ENCODE data around the gene MOGAT2.

- TF ChIP-seq, protein P1, sequence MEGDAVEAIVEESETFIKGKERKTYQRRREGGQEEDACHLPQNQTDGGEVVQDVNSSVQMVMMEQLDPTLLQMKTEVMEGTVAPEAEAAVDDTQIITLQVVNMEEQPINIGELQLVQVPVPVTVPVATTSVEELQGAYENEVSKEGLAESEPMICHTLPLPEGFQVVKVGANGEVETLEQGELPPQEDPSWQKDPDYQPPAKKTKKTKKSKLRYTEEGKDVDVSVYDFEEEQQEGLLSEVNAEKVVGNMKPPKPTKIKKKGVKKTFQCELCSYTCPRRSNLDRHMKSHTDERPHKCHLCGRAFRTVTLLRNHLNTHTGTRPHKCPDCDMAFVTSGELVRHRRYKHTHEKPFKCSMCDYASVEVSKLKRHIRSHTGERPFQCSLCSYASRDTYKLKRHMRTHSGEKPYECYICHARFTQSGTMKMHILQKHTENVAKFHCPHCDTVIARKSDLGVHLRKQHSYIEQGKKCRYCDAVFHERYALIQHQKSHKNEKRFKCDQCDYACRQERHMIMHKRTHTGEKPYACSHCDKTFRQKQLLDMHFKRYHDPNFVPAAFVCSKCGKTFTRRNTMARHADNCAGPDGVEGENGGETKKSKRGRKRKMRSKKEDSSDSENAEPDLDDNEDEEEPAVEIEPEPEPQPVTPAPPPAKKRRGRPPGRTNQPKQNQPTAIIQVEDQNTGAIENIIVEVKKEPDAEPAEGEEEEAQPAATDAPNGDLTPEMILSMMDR (IDR thresholded peaks at IDR 0.05; ENCODE audit: insufficient read depth, low read depth, low read length): no peak
- TF ChIP-seq EZH2 (IDR thresholded peaks at IDR 0.05; ENCODE audit: insufficient read depth, low read length): no peak
Measured at GRCh38 chr11:75691804-75692203, 25.8 kb upstream of the MOGAT2 start.

All from astrocyte (in vitro differentiated cells and primary cell).